Astrocyte (in vitro differentiated cells and primary cell): ENCODE results near the gene ASPHD2.

Experiments used
- EZH2 ChIP-seq: IDR thresholded peaks from 2 replicates; pipeline ENCODE4 v1.6.1; 2012; ENCODE audit warnings: mild to moderate bottlenecking, low read length, inconsistent platforms; ENCODE audit not compliant: insufficient read depth
- TF ChIP-seq, protein P1 (sequence below): IDR thresholded peaks from 2 replicates; pipeline ENCODE4 v1.5.1; 2011; ENCODE audit warnings: low read depth, mild to moderate bottlenecking, inconsistent platforms, low read length, moderate library complexity; ENCODE audit not compliant: insufficient read depth

DNA sequence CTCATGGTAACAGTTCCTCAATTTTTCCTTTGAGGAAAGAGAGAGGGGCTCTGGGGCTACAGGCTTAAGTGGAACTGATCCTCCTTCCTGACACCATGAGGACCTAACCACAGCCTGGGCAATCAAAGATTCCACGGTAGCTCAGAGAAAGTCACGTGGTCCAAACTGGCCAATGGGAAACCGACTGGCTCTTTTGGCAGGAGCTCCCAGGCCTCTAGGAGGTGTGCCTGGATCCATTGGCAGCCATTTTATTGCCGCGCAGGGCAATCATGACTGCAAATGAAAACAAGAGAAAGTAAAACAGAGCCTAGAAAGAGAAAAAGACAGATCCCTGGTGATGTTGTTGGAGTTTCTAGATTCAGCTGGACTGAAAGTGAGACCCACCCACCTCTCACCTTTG is 27.3 kb upstream of the ASPHD2 start:
- TF ChIP-seq, protein P1, sequence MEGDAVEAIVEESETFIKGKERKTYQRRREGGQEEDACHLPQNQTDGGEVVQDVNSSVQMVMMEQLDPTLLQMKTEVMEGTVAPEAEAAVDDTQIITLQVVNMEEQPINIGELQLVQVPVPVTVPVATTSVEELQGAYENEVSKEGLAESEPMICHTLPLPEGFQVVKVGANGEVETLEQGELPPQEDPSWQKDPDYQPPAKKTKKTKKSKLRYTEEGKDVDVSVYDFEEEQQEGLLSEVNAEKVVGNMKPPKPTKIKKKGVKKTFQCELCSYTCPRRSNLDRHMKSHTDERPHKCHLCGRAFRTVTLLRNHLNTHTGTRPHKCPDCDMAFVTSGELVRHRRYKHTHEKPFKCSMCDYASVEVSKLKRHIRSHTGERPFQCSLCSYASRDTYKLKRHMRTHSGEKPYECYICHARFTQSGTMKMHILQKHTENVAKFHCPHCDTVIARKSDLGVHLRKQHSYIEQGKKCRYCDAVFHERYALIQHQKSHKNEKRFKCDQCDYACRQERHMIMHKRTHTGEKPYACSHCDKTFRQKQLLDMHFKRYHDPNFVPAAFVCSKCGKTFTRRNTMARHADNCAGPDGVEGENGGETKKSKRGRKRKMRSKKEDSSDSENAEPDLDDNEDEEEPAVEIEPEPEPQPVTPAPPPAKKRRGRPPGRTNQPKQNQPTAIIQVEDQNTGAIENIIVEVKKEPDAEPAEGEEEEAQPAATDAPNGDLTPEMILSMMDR = no peak
- TF ChIP-seq EZH2 = no peak
